ENCODE measurements around the gene ARGFX.

The ARGFX gene

GRCh38 chr3:121552797-121553196 lies 15.0 kb upstream of the ARGFX start:
- H3K4me1 ChIP-seq (ENCODE audit: control insufficient read depth, low read length), result peaks cover 4% of the 10 kb centered on the region; the same call in 1 of the 2 replicates
- H3K9me2 ChIP-seq (replicated peaks; ENCODE audit: control insufficient read depth, low read length), result no peaks in the 10 kb centered on the region
- H3K27ac ChIP-seq (ENCODE audit: low read depth, low read length), result no peak overlapping the region
- H3K36me3 ChIP-seq (ENCODE audit: control insufficient read depth, low read length), result no peaks in the 10 kb centered on the region
- H4K20me1 ChIP-seq (ENCODE audit: control insufficient read depth, insufficient read depth, low read depth, low read length), result no peaks in the 10 kb centered on the region
- TF ChIP-seq, protein P1, sequence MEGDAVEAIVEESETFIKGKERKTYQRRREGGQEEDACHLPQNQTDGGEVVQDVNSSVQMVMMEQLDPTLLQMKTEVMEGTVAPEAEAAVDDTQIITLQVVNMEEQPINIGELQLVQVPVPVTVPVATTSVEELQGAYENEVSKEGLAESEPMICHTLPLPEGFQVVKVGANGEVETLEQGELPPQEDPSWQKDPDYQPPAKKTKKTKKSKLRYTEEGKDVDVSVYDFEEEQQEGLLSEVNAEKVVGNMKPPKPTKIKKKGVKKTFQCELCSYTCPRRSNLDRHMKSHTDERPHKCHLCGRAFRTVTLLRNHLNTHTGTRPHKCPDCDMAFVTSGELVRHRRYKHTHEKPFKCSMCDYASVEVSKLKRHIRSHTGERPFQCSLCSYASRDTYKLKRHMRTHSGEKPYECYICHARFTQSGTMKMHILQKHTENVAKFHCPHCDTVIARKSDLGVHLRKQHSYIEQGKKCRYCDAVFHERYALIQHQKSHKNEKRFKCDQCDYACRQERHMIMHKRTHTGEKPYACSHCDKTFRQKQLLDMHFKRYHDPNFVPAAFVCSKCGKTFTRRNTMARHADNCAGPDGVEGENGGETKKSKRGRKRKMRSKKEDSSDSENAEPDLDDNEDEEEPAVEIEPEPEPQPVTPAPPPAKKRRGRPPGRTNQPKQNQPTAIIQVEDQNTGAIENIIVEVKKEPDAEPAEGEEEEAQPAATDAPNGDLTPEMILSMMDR (IDR thresholded peaks at IDR 0.05; ENCODE audit: low read depth, low read length, poor library complexity, severe bottlenecking), result no peak
- TF ChIP-seq EZH2phosphoT487 (IDR thresholded peaks at IDR 0.05; ENCODE audit: borderline replicate concordance, low read length), result no peak
- no peak overlapping the region for H3K4me3 ChIP-seq (ENCODE audit: low read length)
- H3K4me2 ChIP-seq (ENCODE audit: low read length), result no peak overlapping the region
- H3K27me3 ChIP-seq (ENCODE audit: control insufficient read depth, low read length), result no peaks in the 10 kb centered on the region
- 0 out of 2 replicates have a peak, but pooled peaks cover 1% of the 10 kb centered on the region for H3F3A ChIP-seq (ENCODE audit: control insufficient read depth, insufficient read depth)
- no peaks in the 10 kb centered on the region for H3K9me3 ChIP-seq (ENCODE audit: control insufficient read depth, insufficient read depth, low read length)
- no peaks in the 10 kb centered on the region for H3K79me2 ChIP-seq (ENCODE audit: control insufficient read depth, low read length)

DNA sequence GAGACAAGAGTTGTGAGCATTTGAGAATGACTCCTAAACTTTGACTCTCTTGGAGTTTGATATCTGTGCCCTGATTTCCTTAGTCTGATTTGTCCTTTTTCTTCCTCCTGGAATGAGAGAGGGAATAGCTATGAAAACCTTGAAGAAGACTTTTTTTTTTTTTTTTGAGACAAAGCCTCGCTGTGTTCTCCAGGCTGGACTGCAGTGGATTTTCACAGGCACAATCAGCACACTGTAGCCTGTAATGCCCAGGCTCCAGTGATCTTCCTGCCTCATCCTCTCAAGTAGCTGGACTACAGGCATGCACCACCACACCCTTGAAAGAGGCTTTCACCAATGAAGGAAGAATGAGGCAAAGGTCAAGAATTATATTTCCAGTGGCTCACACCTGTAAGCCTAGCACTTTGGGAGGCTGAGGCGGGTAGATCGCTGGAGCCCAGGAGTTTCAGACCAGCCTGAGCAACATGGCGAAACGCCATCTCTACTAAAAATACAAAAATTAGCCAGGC lies 10.3 kb upstream of the ARGFX start:
- Histone ChIP-seq H3K36me3 (ENCODE audit: control insufficient read depth, low read length) (no peaks in the 10 kb centered on the region), H3K27me3 (ENCODE audit: control insufficient read depth, low read length) (no peaks in the 10 kb centered on the region; the same call in 1 of the 2 replicates), H3K4me2 (ENCODE audit: low read length) (no peak overlapping the region), H3K9me3 (ENCODE audit: control insufficient read depth, insufficient read depth, low read length) (no peaks in the 10 kb centered on the region), H3K4me1 (ENCODE audit: control insufficient read depth, low read length) (no peaks in the 10 kb centered on the region), H3K79me2 (ENCODE audit: control insufficient read depth, low read length) (no peaks in the 10 kb centered on the region), H4K20me1 (ENCODE audit: control insufficient read depth, insufficient read depth, low read depth, low read length) (no peaks in the 10 kb centered on the region), H3K4me3 (ENCODE audit: low read length) (no peak overlapping the region), H3K9me2 (replicated peaks; ENCODE audit: control insufficient read depth, low read length) (no peaks in the 10 kb centered on the region), H3F3A (ENCODE audit: control insufficient read depth, insufficient read depth) (no peaks in the 10 kb centered on the region), H3K27ac (ENCODE audit: low read depth, low read length) (no peak overlapping the region)
- TF ChIP-seq EZH2phosphoT487 (IDR thresholded peaks at IDR 0.05; ENCODE audit: borderline replicate concordance, low read length), result no peak
- TF ChIP-seq, protein P1 (IDR thresholded peaks at IDR 0.05; ENCODE audit: low read depth, low read length, poor library complexity, severe bottlenecking), result no peak

DNA sequence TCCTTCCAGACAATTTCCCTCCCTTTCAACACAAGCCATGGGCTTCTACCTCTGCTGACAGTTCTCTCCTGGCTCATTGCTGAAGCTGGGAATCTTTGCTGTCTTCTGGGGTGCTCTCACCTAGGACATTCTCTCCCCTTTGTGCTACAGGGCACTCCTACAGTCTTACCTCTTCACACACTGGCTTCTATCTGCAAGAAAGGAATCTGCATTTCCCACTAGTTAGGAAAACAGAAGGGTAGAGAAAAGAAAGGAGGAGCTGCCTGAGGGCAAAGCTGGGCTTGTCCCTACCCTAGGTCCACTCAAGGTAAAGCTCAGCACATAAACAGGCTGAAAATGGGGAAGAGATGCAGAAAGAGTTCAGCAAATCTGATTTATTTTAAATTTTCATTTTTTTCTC lies 5.6 kb upstream of the ARGFX start:
- Histone ChIP-seq H3K4me3 (ENCODE audit: low read length) (no peak overlapping the region), H3K36me3 (ENCODE audit: control insufficient read depth, low read length) (no peaks in the 10 kb centered on the region), H3K79me2 (ENCODE audit: control insufficient read depth, low read length) (no peaks in the 10 kb centered on the region), H3K27ac (ENCODE audit: low read depth, low read length) (no peak overlapping the region), H3K4me2 (ENCODE audit: low read length) (no peak overlapping the region), H3K9me2 (replicated peaks; ENCODE audit: control insufficient read depth, low read length) (no peaks in the 10 kb centered on the region), H3F3A (ENCODE audit: control insufficient read depth, insufficient read depth) (no peaks in the 10 kb centered on the region), H3K9me3 (ENCODE audit: control insufficient read depth, insufficient read depth, low read length) (no peaks in the 10 kb centered on the region), H3K27me3 (ENCODE audit: control insufficient read depth, low read length) (no peaks in the 10 kb centered on the region; the same call in 1 of the 2 replicates), H3K4me1 (ENCODE audit: control insufficient read depth, low read length) (no peaks in the 10 kb centered on the region), H4K20me1 (ENCODE audit: control insufficient read depth, insufficient read depth, low read depth, low read length) (no peaks in the 10 kb centered on the region)
- TF ChIP-seq EZH2phosphoT487 (IDR thresholded peaks at IDR 0.05; ENCODE audit: borderline replicate concordance, low read length), result no peak
- TF ChIP-seq, protein P1 (IDR thresholded peaks at IDR 0.05; ENCODE audit: low read depth, low read length, poor library complexity, severe bottlenecking), result no peak
